ENCODE measurements around the gene USP6NL.

The USP6NL gene

DNA sequence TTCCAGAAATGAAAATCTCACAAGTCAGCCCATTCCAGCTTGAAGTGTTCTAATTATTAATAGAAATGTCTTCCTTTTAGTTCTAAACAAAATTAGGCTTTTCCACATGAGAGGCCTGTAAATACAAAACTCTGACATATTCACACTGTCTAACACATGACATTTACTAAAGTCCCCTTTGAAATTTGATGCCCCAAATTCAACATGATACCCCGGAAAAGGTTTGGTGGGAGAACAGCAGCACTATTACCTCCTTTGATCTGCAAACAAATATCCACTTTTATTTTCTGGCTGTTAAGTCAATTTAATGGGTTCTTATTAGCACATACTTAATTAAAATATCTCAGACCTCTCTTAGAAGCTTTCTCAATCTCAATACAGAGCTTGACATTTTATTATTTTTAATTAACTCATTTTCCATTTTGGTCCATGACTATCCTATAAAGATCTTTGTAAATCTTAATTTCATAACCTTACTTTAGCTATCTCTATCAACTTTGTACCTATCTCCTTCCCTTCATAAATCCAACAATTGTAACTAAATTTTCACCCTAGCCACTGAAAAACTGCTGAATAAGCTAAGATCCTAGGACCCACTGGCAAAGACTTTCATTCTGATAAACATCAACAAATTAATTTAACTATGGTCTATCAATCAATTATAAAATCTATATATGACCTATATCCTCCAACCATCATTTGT is 63.2 kb downstream of the USP6NL start:
- DNase-seq: no peak

DNA sequence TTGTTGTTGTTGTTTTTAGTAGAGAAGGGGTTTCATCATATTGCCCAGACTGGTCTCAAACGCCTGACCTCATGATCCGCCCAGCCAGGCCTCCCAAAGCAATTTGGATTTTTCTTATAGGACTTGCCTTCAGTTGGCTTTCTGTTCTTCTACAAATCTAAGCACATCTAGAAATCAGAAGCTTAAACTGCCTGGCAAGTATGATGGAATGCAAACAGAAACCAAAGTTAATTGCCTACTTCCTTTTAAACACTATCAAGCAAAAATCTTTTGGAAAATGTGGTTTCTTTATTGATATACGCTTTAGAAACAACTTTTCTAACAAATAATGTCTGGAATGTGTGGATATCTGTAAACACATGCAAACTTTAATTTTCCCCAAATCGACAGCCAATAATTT is 64.9 kb downstream of the USP6NL start:
- no peak for DNase-seq

DNA sequence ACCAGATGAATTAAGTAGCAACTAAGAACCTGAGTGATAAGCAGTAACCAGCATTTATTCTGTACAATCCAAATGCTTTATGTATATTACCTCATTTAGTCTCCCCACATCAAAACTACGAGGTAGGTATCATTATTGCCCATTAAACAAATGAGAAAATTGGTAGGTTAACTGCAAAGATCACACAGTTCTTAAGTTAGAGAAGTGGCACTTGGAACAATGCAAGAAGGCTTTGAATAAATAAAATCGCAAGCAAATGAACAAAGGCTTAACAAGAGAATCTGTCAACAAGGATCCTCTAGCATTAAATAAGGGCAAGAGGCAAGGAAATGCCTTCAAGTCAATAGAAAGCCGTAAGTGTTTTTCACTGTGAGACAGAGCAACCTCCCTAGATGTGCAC is 70.2 kb downstream of the USP6NL start:
- no peak for DNase-seq

DNA sequence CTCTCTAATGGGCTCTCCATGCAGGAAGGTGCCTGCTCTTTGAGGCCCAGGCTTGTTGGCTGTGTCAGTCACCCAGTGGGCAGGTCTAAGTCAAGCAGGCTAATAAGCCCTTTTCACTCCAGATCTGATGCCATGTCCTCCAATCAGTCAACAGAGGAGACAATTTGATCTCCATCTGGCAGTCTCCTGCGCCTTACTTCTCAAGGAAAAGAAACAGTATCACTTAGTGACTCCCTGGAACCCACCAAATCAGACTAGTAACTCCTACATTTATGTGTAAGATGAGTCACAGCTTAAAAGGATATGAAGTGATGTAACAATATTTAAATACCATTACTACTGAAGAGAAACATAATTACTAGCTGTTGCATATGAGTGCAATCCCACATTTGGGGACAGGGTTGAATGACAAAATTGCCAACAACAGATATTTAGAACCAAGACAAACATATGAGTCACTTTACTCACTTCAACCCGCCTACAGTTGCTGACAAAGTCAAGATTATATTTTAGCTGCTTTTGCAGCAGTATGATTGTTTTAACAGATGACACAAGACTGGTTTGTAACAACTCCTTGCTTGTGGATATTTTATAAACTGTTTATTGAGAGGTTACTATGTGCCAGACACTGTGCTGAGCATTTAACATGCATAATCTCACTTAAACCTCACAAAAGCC is 72.1 kb downstream of the USP6NL start:
- no peak for DNase-seq

DNA sequence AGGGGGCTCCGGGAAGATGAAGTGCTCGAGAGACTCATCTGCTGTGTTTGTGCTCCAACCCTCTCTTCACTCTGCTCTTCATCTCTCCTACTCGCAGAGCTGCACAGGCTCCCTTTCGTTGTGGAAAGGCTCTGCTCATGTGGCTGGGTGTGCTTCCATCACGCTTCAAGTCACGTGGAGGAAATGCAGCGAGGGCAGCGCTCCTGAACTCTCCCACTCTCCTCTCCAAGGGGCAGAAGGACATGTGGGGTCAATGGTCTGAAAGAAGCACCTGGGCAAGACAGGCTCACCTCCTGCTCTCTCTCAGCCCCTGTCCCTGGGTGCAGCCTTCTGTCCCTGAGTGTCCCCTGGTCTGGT is 72.6 kb downstream of the USP6NL start:
- DNase-seq: no peak

DNA sequence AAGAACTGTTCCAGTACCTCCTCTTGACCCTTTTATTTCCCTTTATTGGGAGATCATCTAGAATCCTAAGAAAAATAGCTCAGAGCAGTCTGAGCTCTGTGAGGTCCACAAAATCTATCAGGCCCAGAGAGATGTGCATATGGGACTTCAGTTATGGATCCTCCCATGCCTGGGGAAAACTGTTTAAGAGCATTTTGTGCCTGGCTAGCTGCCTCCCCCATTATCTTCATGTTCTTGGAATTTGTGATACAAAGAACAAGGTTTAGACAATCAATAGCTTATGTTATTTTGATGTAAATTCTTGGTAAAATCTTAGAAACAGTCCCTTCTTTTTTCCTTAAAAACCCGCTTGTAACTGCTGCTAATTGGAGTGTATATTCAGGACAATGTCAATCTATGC is 75.2 kb downstream of the USP6NL start:
- no peak for DNase-seq

DNA sequence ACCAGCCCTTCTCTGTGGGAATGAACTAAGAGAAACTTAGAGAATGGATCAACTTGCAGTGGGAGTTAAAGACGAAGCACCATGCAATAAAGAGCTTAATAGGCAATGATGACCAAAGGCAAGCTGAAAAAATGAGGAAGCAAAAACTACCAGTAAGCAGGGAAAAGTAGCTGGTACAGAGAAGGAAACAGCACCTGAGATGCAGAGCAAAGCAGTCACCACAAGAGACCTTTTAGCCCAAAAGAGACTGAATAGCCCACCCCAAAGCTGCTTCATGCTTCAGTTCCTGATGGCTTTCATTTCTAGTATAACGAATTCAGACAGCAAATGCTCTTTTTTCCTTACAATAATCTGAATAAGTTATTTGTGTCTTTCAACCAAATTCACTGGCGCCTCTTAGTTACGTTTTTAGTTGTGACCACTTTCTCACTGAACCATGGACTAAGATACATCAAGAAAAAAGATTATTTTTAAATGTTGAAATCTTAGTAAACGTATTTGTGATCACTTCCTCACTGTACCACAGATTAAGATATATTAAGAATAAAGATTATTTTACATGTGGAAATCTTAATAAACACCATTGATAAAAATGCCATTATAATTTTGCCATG is 76.0 kb downstream of the USP6NL start:
- DNase-seq: no peak

DNA sequence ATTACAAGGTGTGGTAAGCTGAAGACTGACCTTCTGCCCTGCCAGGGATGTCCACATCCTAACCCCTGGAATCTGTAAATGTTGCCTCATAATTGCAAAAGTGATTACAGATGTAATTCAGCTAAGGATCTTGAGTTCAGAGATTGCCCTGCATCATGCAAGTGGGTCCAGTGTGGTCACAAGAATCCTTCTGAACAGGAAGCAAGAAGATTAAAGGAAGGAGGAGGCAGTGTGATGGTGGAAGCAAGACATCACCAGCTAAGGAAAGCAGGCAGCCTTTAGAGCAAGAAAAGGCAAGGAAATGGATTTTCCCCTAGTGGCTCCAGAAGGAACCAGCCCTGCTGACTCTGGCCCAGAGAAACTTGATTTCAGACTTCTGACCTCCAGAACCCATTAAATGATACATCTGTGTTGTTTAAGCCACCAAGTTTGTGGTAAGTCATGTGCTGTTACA is 78.1 kb downstream of the USP6NL start:
- no peak for DNase-seq

DNA sequence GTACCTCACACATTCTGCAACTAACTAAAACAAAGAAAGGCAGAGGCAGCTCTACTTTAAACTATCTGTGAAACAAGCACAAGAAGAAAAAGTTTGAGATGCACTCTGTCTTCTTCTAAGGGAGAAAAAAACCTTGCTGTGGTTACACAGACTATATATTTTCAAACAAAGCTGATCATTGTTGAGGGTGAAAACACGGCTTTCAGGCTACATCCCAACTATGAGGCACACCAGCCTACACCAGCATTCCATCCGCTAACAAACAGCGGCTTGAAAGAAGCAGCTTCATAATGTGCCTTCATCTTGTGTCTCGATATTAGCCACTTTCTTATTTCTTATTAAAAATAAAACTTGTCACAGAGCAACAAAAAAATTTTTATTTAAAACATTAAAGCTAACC is 79.1 kb downstream of the USP6NL start:
- no peak for DNase-seq

DNA sequence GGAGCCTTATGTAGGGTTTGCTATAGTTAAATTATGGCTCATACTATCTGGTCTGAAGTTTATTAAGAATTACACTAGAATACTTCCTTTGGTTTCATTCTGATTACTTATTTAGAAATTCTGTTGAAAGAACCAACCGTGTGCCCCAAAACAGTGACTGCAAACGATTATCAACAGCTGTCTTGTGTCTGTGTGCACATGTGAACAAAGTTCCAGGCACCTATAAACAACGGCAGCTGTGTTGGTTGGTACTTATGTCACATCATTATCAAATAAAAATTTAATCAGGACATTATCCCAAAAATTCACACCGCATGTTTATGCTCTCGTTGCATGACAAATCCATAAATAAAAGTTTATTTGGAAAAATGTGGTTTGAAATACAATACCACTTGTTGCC is 80.6 kb downstream of the USP6NL start:
- no peak for DNase-seq

DNA sequence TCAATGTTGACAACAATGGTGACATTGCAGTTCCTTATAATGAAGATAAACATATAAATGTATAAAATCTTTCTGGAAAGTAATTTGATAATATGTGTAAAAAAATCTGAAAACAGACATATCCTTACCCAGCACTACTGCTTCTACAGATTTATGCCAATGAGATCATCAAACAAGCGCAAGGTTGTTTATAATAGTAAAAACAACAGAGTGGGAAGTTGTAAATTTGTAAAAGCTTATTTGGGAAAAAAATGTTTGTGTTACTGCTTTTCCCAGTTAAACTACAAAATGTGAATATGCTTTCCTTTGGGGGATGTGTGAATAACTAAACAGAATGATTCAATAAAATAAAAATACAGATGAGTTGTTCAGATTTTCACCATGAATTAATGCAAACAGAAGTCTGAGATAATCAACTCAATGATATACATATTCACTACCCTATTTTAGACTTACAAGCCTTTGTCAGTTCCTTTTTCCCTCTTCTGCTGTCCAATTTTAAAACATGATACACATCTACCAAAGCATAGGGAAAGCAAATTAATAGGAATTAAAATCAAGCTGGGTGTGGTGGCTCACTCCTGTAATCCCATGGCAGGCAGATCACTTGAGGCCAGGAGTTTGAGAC is 82.1 kb downstream of the USP6NL start:
- no peak for DNase-seq

DNA sequence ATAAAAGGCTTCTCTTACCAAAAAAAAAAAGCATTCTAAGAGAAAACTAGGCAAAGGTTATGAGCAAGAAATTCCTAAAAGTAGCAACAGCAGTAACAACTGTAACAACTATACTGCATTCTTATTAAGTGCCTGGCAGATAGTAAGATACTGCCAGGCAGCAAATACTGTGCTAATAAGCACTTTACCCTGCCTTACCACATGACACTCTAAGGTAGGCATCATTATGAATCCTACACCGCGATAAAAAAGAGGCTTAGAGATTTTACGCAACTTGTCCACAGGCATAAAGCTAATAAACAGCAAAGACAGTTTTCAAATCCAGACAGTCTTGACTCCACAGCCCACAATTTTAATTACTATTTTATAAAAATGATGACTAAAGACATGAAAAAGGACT is 83.2 kb downstream of the USP6NL start:
- DNase-seq: no peak

DNA sequence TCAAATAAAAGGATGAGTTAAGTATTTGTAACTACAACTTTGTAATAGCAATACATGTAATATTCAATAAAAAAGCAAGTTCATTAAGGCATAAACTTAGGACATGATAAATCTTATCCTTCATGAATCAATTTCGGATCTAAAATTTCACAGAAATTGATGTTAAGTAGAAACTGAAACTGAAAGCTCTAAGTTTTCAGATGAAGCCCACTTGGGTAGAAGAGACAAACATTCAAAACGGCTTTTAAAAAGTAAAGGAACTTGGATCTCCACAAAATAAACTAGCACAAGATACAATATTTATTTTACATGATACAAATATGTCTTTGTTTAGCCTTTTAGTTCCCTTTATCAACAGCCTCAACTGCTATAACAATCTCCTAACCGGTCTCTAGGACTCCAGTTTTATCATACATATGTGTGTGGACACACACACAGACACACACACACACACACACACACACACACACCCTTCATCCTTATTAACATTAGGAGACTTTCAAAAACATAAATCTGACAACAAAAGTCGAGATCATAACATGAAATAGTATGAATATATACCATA is 83.7 kb downstream of the USP6NL start:
- no peak for DNase-seq

DNA sequence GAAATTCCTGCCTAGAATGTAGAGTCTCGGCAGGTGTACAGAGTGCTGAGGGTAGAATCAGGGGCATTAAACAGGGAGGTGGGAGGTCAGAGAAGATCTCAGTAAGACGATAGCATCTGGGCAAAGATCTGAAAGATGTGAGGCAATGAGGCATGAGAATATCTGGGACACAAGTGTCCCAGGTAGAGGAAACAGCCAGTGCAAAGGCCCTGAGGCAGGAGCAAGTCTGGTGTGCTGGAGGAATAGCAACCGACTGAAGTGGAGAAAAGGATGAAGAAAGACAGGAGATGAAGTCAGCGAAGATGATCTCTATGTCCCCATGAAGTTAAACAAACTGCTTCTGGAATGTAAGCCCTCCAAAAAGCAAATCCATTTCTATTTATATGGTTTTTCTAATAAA is 84.4 kb downstream of the USP6NL start:
- no peak for DNase-seq

DNA sequence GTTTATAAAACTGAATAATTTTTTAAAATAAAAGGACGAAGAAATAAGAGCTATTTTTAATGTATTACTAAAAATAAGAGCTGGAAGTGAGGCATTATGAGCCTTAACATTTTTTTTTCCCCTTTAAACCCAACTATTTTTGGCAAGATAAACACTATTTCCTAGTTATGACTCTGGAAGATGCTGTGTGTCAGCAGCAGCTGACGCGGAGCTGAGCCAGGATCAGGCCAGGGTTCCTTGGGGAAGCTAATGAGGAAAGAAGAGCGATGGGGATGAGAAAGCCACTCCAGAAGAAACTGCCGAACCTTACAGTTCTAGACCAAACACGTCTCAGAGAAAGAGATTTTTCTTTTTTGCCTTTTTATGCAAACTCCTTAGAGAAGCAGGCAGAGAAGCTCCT is 85.9 kb downstream of the USP6NL start:
- no peak for DNase-seq

DNA sequence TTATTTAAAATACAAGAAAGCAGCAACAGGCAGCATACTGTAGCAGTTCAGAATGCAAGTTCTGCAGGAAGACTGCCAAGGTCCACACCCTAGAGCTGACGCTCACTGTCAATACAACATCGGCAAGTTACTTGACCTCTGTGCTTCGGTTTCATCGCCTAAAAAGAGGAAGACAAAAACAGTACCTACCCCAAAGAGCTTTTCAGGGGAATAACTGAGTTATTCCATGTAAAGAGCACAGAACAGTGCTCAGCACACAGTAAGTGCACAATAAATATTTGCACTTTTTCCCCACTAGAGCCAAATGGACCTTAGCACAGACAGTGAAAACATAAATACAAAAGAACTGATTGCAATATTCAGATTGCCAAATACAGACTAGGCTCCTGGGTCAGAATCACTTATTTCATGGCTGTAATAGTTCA is 88.6 kb downstream of the USP6NL start:
- no peak for DNase-seq

DNA sequence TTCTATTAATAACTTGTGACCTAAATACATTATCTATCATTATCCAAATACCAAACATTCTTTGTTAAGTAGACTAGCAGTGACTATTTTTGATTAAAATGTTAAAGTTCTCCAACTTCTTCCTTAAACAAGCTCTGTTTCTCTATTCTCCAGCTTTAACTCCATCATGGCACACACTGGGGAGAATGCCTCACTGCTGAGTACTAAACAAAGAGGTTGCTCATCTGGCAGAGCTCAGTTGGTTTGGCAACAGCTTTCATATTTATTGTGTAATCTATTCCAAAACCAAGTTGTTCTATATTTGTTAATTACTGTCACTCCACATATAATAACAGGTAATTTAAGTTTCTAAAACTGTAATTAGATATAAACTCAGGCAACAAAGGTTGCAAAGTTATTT is 89.6 kb downstream of the USP6NL start:
- DNase-seq: no peak

DNA sequence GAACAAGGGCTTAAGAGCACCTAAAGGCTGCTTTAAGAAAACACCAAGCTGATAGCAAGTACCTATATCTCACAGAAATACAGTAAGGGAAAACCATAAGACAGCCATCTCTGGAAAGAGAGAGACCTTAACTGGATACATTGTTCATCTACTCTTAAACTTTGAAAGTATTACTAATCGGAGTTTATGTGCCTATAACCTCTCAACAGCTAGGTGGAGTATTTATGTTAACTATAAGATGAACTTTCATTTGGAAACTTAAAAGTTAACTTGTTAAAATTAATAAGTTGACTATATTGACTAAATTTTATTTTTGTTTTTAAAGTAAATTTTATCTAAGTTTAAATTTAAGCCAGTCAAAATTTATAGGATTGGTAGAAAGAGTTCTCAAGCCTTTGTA is 90.6 kb downstream of the USP6NL start:
- DNase-seq: no peak

DNA sequence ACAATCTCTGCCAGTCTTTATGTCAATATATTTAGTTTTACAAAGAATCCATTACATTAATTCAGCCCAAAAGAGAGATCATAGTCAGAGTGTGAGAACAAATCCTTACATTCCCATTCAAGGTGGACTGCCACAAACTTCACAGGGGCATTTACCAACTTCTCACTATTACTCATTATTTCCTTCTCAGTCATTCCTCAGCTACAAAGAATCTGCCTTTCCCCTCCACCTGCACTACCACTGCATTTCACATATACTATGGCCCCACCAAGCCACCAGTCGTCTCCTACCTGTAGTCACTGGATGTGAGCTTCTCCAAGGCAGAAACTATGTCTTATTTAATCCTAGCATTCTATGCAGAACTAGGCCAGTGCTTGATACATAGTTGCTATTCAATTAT is 94.3 kb downstream of the USP6NL start:
- DNase-seq: no peak

DNA sequence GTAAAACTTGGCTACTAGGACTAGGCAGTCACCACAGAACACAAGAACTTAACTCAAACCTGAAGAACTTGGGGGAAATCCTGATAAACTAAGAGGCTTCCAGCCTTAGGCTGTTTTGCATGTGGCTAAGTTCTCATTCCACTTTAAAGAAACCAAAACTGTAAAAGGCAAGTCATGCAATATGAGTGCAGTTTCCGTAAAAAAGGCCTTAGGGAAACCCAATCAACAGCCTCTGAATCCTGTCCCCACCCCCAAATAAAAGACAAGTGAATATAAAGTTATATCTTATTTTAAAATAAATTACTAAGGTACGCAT is 95.1 kb downstream of the USP6NL start:
- no peak for DNase-seq

DNA sequence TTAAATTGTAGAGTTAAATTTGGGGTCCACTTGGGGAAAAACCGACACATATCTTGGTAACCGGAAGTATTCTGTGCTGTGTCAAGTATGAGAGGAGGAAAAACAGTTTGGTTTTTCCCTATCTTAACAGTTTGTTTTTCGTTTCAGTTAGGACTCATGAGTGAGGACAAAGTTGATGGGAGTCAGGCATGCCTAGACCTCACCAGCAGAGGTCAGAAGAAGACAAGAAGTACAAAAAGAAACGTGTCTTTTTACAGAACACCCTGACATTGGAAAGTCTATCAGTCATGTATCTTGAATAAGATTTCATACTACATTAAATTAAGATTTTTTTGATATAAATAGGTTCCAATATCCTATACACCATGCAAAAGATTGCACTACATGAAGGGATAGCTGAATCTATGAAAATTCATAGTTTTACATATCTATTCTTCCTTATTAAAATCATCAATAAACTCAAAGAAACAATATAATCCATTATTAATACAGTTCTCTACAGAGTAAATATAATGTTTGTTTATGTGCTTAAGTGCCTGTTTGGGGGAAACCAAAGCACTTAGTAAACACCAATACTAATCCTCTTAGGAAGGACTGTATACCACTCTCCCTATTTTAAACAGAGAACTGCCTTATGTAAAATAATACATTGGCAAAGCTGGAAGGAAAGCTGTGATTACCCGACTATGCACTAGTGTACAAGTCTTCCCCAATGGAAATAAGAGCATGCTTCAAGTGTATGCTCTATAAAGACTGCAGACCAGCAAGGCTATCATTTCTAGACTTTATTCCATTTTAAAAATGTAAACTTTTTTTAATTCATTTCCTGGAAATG is 95.6 kb downstream of the USP6NL start:
- DNase-seq: no peak

DNA sequence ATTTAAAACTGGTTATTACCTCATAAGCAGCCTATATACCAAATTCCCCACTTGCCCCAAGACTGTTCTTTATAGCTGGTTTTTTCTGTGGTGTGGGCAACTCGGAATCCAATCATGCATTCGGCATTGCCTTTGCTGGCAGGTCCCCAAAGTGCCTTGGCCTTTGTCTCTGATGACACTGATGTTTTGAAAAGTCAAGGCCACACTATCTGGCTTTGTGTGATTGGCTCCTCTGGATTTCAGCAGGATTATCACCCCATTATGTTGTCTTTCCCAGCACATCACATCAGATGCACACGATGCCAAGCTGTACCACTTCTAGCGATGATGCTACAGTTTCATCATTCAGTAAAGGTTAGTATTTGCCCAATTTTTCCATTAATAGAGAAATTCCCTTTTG is 97.7 kb downstream of the USP6NL start:
- DNase-seq: no peak

DNA sequence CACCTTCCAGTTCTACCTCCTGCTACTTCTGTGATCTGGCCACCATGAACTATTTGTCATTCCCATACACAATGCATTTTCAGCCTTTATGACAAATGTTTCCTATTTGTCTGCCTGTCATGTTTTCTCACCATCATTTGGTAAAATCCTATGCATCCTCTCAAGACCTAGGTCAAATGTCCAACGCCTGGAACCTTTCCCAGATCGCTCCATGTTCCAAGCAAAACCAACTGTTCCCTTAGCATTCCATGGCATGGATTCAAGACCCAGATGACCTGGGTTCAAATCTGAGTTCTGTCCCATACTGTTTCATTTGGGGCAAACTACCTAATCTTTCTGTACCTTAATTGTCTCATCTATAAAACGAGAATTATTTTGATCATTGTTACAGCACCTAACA is 98.9 kb downstream of the USP6NL start:
- no peak for DNase-seq
